Measurements from ENCODE around the gene ITFG1. TPM values are rescaled to one million over a fixed set of nuclear protein-coding genes. Genes with fewer than 3 reads are reported as not detected.

The ITFG1 gene
- total RNA-seq, 5 donors from 2014 or later (not counting 1 experiment from before 2014, with no cell fraction given) = 17.6 to 33.9 (median 22.6) TPM

DNA sequence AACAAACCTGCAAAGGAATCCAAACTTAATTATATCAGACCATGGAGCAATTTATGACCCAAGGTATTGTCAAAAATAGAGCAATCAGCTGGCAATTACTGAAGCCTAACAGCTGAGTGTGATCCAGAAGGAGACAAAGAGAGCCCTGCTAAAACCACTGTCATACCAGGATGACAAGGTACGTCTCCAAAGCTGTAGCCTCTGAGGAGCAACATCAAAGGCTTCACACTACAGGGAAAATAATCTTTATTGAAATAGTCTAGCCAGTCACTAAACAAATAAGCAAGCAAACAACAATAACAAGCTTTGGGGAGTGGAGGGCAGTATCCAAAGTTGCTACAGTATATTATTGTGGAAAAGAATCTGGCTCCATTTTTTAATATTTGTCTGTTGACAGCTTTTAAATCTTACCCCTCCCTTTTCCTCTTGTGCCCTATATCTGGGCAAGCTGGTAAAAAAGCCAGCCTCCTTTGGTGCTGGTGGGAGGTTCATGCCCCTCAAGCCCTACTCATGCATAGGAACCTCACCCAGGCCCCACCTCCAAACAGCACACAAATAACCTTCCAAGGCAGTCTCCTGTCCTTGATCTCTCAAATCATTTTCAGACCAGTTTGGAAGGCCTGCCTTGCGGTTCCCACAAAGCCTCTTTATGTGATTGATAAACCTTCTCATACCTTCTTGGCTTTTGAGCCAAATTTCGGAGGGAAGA lies 73.7 kb downstream of the ITFG1 start:
- H3K9me3 ChIP-seq = no peaks in the 10 kb centered on the region
- no peak overlapping the region for H3K27ac Mint-ChIP-seq
- peaks cover 4 to 6% (median 5%) of the 10 kb centered on the region in 3 donors for H3K4me1 Mint-ChIP-seq
- no peak overlapping the region for H3K4me3 Mint-ChIP-seq
- ChIA-PET POLR2A (no interaction called here), CTCF (no interaction called here)
- H3K27ac ChIP-seq (ENCODE audit: low read length) = no peak overlapping the region
- peaks cover 2 to 3% of the 10 kb centered on the region in 2 experiments for H3K4me1 ChIP-seq (ENCODE audit: control insufficient read depth in 1 of 2, extremely low read depth in 1 of 2, insufficient read depth in 2 of 2, low read length in 2 of 2)
- peaks cover 37% of the 10 kb centered on the region for H3K36me3 Mint-ChIP-seq
- H3K27me3 Mint-ChIP-seq = no peaks in the 10 kb centered on the region
- no peak overlapping the region for H3K4me3 ChIP-seq (ENCODE audit: control insufficient read depth in 1 of 2, extremely low read depth in 1 of 2, low read length in 1 of 2)
- no peaks in the 10 kb centered on the region for H3K9me3 Mint-ChIP-seq
- ATAC-seq (replicated peaks in 1 of 4) (no peak), DNase-seq (no peak)
- no peaks in the 10 kb centered on the region for H3K36me3 ChIP-seq (ENCODE audit: control insufficient read depth in 2 of 2, extremely low read depth in 1 of 2, insufficient read depth in 1 of 2, low read length in 1 of 2)
- H3K27me3 ChIP-seq (replicated peaks in 1 of 2; ENCODE audit: control insufficient read depth in 2 of 2, extremely low read depth in 1 of 2, insufficient read depth in 2 of 2, low read length in 1 of 2) = no peaks in the 10 kb centered on the region
- no CpG with 5 or more reads among the region's 3 CpGs for WGBS (ENCODE audit: insufficient coverage)

DNA sequence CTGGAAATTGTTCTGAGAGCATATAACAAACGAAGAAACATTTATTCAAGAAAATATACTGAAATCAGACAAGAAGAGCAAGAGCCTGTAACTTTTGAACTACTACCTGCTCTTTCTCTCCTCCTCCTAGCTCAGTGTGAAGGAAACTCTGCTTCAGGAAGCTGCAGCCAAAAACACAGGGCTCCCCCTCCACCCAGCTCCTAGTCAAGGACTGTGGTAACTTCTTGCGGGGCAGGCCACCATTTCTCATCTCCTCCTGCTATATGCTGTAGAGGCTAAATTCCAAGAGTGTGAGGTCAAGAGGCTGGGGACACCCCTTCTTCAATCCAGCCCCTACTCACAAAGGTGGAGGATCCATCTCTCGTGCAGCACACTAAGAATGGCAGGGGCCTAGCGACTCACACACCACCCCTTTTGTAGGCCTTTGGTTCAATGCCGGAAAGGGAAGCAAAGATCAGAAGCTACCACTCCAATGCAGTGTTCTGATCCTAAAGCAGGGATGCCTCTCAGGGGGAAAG lies 74.6 kb downstream of the ITFG1 start:
- Histone ChIP-seq H3K36me3 (ENCODE audit: control insufficient read depth in 2 of 2, extremely low read depth in 1 of 2, insufficient read depth in 1 of 2, low read length in 1 of 2) (no peaks in the 10 kb centered on the region), H3K27ac (ENCODE audit: low read length) (no peak overlapping the region), H3K9me3 (no peaks in the 10 kb centered on the region), H3K4me1 (ENCODE audit: control insufficient read depth in 1 of 2, extremely low read depth in 1 of 2, insufficient read depth in 2 of 2, low read length in 2 of 2) (no peaks in the 10 kb centered on the region), H3K4me3 (ENCODE audit: control insufficient read depth in 1 of 2, extremely low read depth in 1 of 2, low read length in 1 of 2) (no peak overlapping the region), H3K27me3 (replicated peaks in 1 of 2; ENCODE audit: control insufficient read depth in 2 of 2, extremely low read depth in 1 of 2, insufficient read depth in 2 of 2, low read length in 1 of 2) (no peaks in the 10 kb centered on the region)
- 100% methylated on average over 2 of the region's 5 CpGs for WGBS (ENCODE audit: insufficient coverage)
- DNase-seq (no peak), ATAC-seq (replicated peaks in 1 of 4) (no peak)
- Mint-ChIP-seq H3K36me3 (peaks cover 40% of the 10 kb centered on the region), H3K4me3 (no peak overlapping the region), H3K27me3 (no peaks in the 10 kb centered on the region), H3K4me1 (peaks cover 0 to 1% (median 0%) of the 10 kb centered on the region in 3 donors), H3K27ac (no peak overlapping the region), H3K9me3 (no peaks in the 10 kb centered on the region)
- ChIA-PET POLR2A (no interaction called here), CTCF (no interaction called here)

GRCh38 chr16:47382362-47382761 lies 78.5 kb downstream of the ITFG1 start:
- POLR2A ChIA-PET = no interaction called here
- Histone ChIP-seq H3K9me3 (no peaks in the 10 kb centered on the region), H3K4me1 (ENCODE audit: control insufficient read depth in 1 of 2, extremely low read depth in 1 of 2, insufficient read depth in 2 of 2, low read length in 2 of 2) (no peaks in the 10 kb centered on the region), H3K4me3 (ENCODE audit: control insufficient read depth in 1 of 2, extremely low read depth in 1 of 2, low read length in 1 of 2) (no peak overlapping the region), H3K27me3 (replicated peaks in 1 of 2; ENCODE audit: control insufficient read depth in 2 of 2, extremely low read depth in 1 of 2, insufficient read depth in 2 of 2, low read length in 1 of 2) (no peaks in the 10 kb centered on the region), H3K27ac (ENCODE audit: low read length) (no peak overlapping the region), H3K36me3 (ENCODE audit: control insufficient read depth in 2 of 2, extremely low read depth in 1 of 2, insufficient read depth in 1 of 2, low read length in 1 of 2) (no peaks in the 10 kb centered on the region)
- Mint-ChIP-seq H3K4me1 (peaks cover 0 to 1% (median 0%) of the 10 kb centered on the region in 3 donors), H3K36me3 (peaks cover 37% of the 10 kb centered on the region), H3K27ac (no peak overlapping the region), H3K4me3 (no peak overlapping the region), H3K27me3 (no peaks in the 10 kb centered on the region), H3K9me3 (no peaks in the 10 kb centered on the region)
- ATAC-seq (replicated peaks in 1 of 4) (no peak), DNase-seq (no peak)
- CTCF ChIA-PET = no interaction called here
- 100% methylated on average over 1 of the region's 5 CpGs for WGBS (ENCODE audit: insufficient coverage)

- Mint-ChIP-seq H3K36me3 (peaks cover 47% of the 10 kb centered on the region), H3K9me3 (no peaks in the 10 kb centered on the region), H3K27me3 (no peaks in the 10 kb centered on the region), H3K4me3 (no peak overlapping the region), H3K4me1 (no peaks in the 10 kb centered on the region), H3K27ac (no peak overlapping the region)
- Histone ChIP-seq H3K9me3 (no peaks in the 10 kb centered on the region), H3K27ac (ENCODE audit: low read length) (no peak overlapping the region), H3K27me3 (replicated peaks in 1 of 2; ENCODE audit: control insufficient read depth in 2 of 2, extremely low read depth in 1 of 2, insufficient read depth in 2 of 2, low read length in 1 of 2) (no peaks in the 10 kb centered on the region), H3K4me3 (ENCODE audit: control insufficient read depth in 1 of 2, extremely low read depth in 1 of 2, low read length in 1 of 2) (no peak overlapping the region), H3K36me3 (ENCODE audit: control insufficient read depth in 2 of 2, extremely low read depth in 1 of 2, insufficient read depth in 1 of 2, low read length in 1 of 2) (peaks cover 0 to 4% of the 10 kb centered on the region in 2 donors), H3K4me1 (ENCODE audit: control insufficient read depth in 1 of 2, extremely low read depth in 1 of 2, insufficient read depth in 2 of 2, low read length in 2 of 2) (no peaks in the 10 kb centered on the region)
- DNase-seq (no peak), ATAC-seq (replicated peaks in 1 of 4) (no peak)
- WGBS (ENCODE audit: insufficient coverage) = 95% methylated on average over 3 of the region's 3 CpGs
- ChIA-PET CTCF (no interaction called here), POLR2A (interaction anchor here in 1 of 2 donors (0.7 kb wide), 1 partner anchor 27 kb away, joined by 3 read pairs; no protein-coding TSS in a partner anchor)
Measured at GRCh38 chr16:47377154-47377553, 83.7 kb downstream of the ITFG1 start.

- CTCF ChIA-PET = no interaction called here
- no peak overlapping the region for H3K4me3 Mint-ChIP-seq
- peaks cover 0 to 4% of the 10 kb centered on the region in 2 donors for H3K36me3 ChIP-seq (ENCODE audit: control insufficient read depth in 2 of 2, extremely low read depth in 1 of 2, insufficient read depth in 1 of 2, low read length in 1 of 2)
- POLR2A ChIA-PET = no interaction called here
- H3K4me3 ChIP-seq (ENCODE audit: control insufficient read depth in 1 of 2, extremely low read depth in 1 of 2, low read length in 1 of 2) = no peak overlapping the region
- H3K27ac ChIP-seq (ENCODE audit: low read length) = no peak overlapping the region
- no peak overlapping the region for H3K27ac Mint-ChIP-seq
- ATAC-seq (replicated peaks in 1 of 4) = no peak
- H3K36me3 Mint-ChIP-seq = peaks cover 61% of the 10 kb centered on the region
- DNase-seq = no peak
- H3K9me3 Mint-ChIP-seq = peaks cover 2 to 3% (median 3%) of the 10 kb centered on the region in 3 donors
- no peaks in the 10 kb centered on the region for H3K27me3 ChIP-seq (replicated peaks in 1 of 2; ENCODE audit: control insufficient read depth in 2 of 2, extremely low read depth in 1 of 2, insufficient read depth in 2 of 2, low read length in 1 of 2)
- WGBS (ENCODE audit: insufficient coverage) = no CpG with 5 or more reads among the region's 1 CpG
- H3K4me1 ChIP-seq (ENCODE audit: control insufficient read depth in 1 of 2, extremely low read depth in 1 of 2, insufficient read depth in 2 of 2, low read length in 2 of 2) = no peaks in the 10 kb centered on the region
- no peaks in the 10 kb centered on the region for H3K9me3 ChIP-seq
- H3K27me3 Mint-ChIP-seq = no peaks in the 10 kb centered on the region
- H3K4me1 Mint-ChIP-seq = no peaks in the 10 kb centered on the region
Measured at GRCh38 chr16:47375423-47375822, 85.4 kb downstream of the ITFG1 start.

DNA sequence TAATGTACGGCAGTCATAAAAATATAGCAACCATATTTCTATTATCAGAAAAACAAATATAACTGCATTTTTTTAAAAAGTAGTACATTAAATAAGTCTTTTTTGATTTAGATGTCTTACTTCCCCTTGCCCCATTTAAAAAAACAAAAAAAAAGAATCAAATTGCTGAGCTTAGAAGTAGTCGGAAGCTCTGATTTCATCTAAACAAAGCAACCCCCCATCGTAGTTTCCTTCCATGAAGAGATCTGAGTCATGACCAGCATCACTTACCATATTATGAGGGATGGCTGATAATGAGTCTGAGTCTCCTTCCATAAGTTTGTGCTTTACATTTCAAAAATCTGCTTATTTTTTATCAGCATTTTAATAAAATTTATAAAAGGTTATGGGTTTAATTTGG lies 86.2 kb downstream of the ITFG1 start:
- no peak overlapping the region for H3K4me3 ChIP-seq (ENCODE audit: control insufficient read depth in 1 of 2, extremely low read depth in 1 of 2, low read length in 1 of 2)
- H3K36me3 ChIP-seq (ENCODE audit: control insufficient read depth in 2 of 2, extremely low read depth in 1 of 2, insufficient read depth in 1 of 2, low read length in 1 of 2) = peaks cover 0 to 4% of the 10 kb centered on the region in 2 donors
- H3K4me3 Mint-ChIP-seq = no peak overlapping the region
- no CpG with 5 or more reads among the region's 3 CpGs for WGBS (ENCODE audit: insufficient coverage)
- ATAC-seq (replicated peaks in 1 of 4) (no peak), DNase-seq (no peak)
- no peak overlapping the region for H3K27ac Mint-ChIP-seq
- H3K9me3 ChIP-seq = no peaks in the 10 kb centered on the region
- H3K36me3 Mint-ChIP-seq = peaks cover 63% of the 10 kb centered on the region
- no peaks in the 10 kb centered on the region for H3K4me1 Mint-ChIP-seq
- peaks cover 2 to 6% (median 4%) of the 10 kb centered on the region in 3 donors for H3K9me3 Mint-ChIP-seq
- CTCF ChIA-PET = no interaction called here
- POLR2A ChIA-PET = no interaction called here
- H3K27me3 Mint-ChIP-seq = no peaks in the 10 kb centered on the region
- no peaks in the 10 kb centered on the region for H3K4me1 ChIP-seq (ENCODE audit: control insufficient read depth in 1 of 2, extremely low read depth in 1 of 2, insufficient read depth in 2 of 2, low read length in 2 of 2)
- no peak overlapping the region for H3K27ac ChIP-seq (ENCODE audit: low read length)
- no peaks in the 10 kb centered on the region for H3K27me3 ChIP-seq (replicated peaks in 1 of 2; ENCODE audit: control insufficient read depth in 2 of 2, extremely low read depth in 1 of 2, insufficient read depth in 2 of 2, low read length in 1 of 2)

Measured in T-cell (primary cell).